GM19468 (cell line): ENCODE data around the gene DNAL4.
"Not testable (repeated sequence)": the region's sequence is repeated elsewhere in the genome, so short reads cannot be mapped to it uniquely, and the experiment has no call there.

ENCODE experiments used
- ATAC-seq: cut with Tn5 transposase; IDR thresholded peaks from one replicate; pipeline ENCODE4 v1.9.1; 2021; ENCODE audit warnings: mild to moderate bottlenecking, moderate library complexity, moderate number of reproducible peaks; ENCODE audit not compliant: unreplicated experiment; ENCODE audit errors: extremely low read depth

The DNAL4 gene

GRCh38 chr22:38828191-38828590 lies 34.2 kb upstream of the DNAL4 start:
- ATAC-seq, result no peak

GRCh38 chr22:38827510-38827909 lies 33.6 kb upstream of the DNAL4 start:
- no peak for ATAC-seq

- ATAC-seq, result no peak
Measured at GRCh38 chr22:38826801-38827200, 32.9 kb upstream of the DNAL4 start.

GRCh38 chr22:38826386-38826785 lies 32.4 kb upstream of the DNAL4 start:
- no peak for ATAC-seq

GRCh38 chr22:38824585-38824984 lies 30.6 kb upstream of the DNAL4 start:
- no peak for ATAC-seq

- ATAC-seq, result no peak
Measured at GRCh38 chr22:38823637-38824036, 29.7 kb upstream of the DNAL4 start.

GRCh38 chr22:38823076-38823475 lies 29.1 kb upstream of the DNAL4 start:
- ATAC-seq, result no peak

GRCh38 chr22:38820020-38820419 lies 26.1 kb upstream of the DNAL4 start:
- no peak for ATAC-seq

GRCh38 chr22:38819387-38819940 lies 25.5 kb upstream of the DNAL4 start:
- ATAC-seq, result no peak

GRCh38 chr22:38817196-38817595 lies 23.3 kb upstream of the DNAL4 start:
- ATAC-seq, result no peak

- no peak for ATAC-seq
Measured at GRCh38 chr22:38815842-38816241, 21.9 kb upstream of the DNAL4 start.

- ATAC-seq, result no peak
Measured at GRCh38 chr22:38811241-38811640, 17.3 kb upstream of the DNAL4 start.

- ATAC-seq, result not testable (repeated sequence)
Measured at GRCh38 chr22:38805041-38805593, 11.2 kb upstream of the DNAL4 start.

GRCh38 chr22:38802671-38803121 lies 8.8 kb upstream of the DNAL4 start:
- ATAC-seq, result no peak

- ATAC-seq, result no peak
Measured at GRCh38 chr22:38799265-38800002, 5.5 kb upstream of the DNAL4 start.

GRCh38 chr22:38798496-38798895 lies 4.6 kb upstream of the DNAL4 start:
- ATAC-seq, result no peak

- ATAC-seq, result no peak
Measured at GRCh38 chr22:38796262-38796957, 2.5 kb upstream of the DNAL4 start.

- no peak for ATAC-seq
Measured at GRCh38 chr22:38795569-38795968, 1.6 kb upstream of the DNAL4 start.

GRCh38 chr22:38793317-38793716 lies 626 bp downstream of the DNAL4 start:
- no peak for ATAC-seq

- ATAC-seq, result no peak
Measured at GRCh38 chr22:38792833-38793232, 1.1 kb downstream of the DNAL4 start.

- ATAC-seq, result no peak
Measured at GRCh38 chr22:38789606-38790005, 4.3 kb downstream of the DNAL4 start.
